Stimulated activated CD8-positive, alpha-beta memory T cell treated with anti-CD3 and anti-CD28 coated beads, Interleukin-7, amount 100 ng/mL, for 4 hours (primary cell): ENCODE results near the gene HOXD8.

Experiments
- DNase-seq, 2 donors: peaks; one replicate each; pipeline ENCODE4 v3.0.0-alpha.2; 2020; ENCODE audit warnings: low read depth in 2 of 2

Gene HOXD8

DNA sequence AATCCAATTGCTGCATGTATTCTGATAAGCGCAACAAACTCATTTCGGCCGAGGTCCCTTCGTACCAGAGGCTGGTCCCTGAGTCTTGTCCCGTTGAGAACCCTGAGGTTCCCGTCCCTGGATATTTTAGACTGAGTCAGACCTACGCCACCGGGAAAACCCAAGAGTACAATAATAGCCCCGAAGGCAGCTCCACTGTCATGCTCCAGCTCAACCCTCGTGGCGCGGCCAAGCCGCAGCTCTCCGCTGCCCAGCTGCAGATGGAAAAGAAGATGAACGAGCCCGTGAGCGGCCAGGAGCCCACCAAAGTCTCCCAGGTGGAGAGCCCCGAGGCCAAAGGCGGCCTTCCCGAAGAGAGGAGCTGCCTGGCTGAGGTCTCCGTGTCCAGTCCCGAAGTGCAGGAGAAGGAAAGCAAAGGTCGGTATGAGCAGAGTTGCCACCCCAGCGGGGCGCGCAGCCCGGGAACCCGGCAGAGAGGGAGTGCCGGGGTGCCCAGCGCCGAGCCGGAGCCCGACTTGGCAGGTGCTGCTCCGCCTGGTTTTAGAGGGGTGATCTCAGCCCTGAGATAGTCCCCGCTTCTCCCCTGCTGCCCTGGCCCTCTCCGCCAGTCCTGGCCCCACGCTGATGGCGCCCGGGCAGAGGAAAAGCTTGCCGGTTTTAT, 12.2 kb upstream of the HOXD8 start:
- no peak for DNase-seq

DNA sequence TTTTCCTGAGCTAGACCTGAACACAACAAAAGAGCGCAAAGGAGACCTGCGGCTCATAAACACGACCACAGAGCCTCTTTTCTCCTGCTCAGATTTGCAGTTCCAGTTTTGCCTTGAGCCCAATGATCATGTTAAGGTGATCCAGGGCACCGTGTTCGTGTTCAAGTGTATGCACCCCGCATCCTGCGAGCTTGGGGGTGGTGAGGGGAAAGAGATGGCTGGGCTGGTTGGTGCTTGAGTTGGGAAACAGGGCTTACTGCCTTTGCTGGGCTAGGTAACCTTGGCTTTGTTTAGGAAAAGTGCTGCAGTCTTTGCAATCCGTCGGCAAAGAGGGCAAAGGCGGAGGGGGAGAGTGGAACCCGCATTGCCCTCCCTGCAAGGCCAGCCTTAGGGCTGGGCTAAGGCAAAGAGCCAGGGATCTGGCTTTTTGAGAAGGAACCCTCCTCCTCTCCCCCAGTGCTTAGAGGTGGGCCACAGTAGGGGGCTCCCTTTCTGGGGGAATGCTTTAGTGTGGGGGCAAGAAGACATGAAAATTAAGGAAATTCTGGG, 11.6 kb upstream of the HOXD8 start:
- DNase-seq, result no peak

DNA sequence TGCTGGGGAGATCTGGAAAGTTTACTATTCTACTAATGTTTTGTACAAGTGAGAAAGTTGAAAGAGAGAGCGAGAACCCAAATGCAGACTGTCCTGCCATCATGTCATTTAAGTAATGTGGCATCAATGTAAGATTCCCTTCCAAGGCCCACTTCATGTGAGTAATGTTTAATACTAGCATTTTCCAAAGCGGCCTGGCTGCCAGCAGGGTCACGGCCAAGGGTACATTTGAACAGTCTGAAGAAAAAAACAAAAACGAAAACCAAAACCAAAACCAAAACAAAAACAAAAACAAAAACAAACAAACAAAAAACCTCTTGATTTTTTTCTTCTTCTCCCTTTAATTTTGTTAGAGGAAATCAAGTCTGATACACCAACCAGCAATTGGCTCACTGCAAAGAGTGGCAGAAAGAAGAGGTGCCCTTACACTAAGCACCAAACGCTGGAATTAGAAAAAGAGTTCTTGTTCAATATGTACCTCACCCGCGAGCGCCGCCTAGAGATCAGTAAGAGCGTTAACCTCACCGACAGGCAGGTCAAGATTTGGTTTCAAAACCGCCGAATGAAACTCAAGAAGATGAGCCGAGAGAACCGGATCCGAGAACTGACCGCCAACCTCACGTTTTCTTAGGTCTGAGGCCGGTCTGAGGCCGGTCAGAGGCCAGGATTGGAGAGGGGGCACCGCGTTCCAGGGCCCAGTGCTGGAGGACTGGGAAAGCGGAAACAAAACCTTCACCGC, 10.7 kb upstream of the HOXD8 start:
- DNase-seq, result no peak

DNA sequence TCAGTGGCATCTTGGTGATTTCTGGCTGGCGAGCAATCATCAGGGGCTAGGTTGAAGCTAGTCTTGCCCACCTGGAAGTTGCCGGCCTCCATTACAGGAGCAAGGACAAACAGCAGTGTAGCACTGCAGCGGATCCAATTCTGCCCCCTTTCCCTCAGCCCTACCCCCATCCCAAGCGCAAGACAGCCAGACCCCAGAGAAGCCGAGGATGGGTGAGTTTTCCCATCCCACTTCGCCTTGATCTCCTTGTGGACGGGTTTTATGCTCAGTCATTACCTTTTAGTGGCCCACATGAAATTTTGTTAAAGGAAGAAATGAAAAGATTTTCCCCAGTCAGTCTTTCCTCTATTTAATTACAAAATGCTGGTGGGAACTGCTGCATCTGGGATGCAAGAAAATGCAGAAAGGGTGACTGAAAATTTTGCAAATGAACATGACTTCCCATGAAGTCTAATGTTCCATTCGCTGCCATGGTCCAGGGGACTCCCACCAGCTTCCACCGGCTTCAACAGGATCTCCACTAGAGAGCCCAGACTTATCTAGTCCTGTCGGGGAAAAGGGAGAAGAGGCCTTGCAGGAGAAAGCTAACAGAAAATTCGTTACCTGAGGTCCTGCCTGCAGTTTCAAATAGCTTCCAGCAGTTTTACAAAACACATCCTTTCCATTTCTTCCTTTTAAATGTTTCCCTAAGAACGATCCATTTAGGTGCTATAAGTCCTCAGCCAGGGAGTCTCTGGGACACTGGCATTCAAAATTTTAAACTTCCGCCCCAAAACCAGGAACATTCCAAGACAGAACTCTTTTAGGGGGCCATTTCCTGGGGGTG, 8.9 kb upstream of the HOXD8 start:
- DNase-seq, result no peak

DNA sequence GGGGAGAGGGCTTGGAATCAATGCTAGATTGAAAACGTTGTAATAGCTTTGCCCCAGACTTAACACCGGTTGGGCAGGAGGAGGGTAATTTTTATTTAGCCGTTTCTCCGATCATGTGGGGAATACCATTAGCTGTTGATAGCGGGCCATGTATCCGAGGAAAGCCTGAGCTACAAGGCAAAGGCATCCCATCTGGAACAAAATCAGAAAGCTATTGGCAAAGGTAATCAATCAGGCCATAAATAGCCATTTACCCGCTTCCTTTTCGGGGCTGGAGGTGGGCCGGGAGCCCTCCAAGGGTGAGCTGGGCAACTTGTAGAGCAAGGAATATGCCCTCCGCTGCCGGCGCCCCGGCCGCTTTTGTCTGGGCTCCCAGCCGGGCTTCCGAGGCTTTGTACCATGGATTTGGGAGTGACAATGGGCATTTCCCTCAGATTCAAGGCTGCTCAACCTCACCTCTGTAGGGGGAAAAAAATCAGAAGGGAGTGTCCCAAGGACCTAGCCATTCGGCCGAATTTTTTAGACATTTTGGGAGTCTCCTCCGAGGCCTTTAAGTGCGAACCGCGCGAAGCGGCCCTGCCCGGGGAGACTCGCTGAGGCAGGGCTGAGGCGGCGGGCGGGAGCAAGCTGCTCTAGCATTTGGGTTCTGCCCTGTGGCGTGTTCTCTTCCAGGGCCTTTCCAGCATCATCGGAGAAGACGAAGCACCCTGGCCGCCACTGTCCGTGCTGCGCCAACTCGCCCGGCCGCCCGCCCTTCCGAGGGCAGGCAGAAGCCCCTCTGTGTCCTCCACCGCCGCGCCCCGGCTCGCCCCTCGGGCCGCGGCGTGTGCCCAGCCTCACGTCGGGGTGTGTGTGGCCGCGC, 8.1 kb upstream of the HOXD8 start:
- no peak for DNase-seq

DNA sequence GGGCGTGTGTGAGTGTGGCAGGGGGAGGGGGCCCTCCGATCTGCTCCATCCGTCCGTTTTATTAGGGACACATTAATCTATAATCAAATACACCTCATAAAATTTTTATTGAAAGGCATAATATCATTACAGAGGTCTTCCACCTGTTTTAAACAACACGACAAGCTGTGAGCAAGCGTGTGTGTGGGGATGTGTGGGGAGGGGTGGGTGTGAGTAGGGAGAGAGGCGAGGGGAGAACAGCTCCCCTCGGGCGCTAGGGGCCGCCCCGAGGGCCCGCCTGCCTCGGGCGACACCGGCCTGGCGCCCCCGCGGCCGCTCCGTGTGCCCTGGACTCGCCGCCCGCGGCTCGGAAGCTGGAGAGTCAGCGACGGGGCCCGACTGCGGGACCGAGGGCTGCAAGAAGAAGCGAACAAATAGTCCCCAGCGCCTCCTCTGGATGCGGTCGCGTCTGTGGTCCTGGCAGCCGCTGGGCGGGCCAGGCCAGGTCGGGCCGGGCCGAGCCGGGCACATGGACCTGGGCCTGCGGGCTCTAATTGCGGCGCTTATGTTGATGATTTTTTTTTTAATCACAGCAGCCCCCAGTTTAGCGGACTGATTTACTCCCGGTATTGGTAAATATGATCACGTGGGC, 7.3 kb upstream of the HOXD8 start:
- DNase-seq, result no peak

DNA sequence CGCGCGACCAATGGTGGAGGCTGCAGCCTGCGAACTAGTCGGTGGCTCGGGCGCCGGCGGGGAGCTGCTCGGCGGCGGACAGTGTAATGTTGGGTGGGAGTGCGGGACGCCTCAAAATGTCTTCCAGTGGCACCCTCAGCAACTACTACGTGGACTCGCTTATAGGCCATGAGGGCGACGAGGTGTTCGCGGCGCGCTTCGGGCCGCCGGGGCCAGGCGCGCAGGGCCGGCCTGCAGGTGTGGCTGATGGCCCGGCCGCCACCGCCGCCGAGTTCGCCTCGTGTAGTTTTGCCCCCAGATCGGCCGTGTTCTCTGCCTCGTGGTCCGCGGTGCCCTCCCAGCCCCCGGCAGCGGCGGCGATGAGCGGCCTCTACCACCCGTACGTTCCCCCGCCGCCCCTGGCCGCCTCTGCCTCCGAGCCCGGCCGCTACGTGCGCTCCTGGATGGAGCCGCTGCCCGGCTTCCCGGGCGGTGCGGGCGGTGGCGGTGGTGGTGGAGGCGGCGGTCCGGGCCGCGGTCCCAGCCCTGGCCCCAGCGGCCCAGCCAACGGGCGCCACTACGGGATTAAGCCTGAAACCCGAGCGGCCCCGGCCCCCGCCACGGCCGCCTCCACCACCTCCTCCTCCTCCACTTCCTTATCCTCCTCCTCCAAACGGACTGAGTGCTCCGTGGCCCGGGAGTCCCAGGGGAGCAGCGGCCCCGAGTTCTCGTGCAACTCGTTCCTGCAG, 6.7 kb upstream of the HOXD8 start, which contains the start of gene HOXD9:
Gene HOXD9 (plus strand): TSS at position 37 of the 728 bp plus-strand sequence. CDS start 50 bp downstream, at position 87.
- no peak for DNase-seq

DNA sequence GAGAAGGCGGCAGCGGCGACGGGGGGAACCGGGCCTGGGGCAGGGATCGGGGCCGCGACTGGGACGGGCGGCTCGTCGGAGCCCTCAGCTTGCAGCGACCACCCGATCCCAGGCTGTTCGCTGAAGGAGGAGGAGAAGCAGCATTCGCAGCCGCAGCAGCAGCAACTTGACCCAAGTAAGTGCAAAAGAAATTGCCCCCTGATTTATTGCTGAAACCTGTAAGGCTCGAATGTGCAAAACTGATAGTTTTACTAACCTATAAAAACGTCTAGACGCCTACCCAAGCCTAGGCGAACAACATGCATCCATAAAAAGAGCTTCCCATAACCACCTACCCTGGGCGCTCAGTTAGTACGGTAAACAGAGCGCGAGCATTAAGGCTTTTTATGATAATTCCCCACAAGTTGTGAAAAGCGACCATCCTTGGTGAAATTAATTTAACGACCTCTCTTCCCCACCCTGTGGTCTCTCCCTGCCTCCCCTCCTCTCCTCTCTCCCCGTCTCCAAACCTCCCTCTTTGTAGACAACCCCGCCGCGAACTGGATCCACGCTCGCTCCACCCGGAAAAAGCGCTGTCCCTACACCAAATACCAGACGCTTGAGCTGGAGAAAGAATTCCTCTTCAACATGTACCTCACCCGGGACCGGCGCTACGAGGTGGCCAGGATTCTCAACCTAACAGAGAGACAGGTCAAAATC, 5.9 kb upstream of the HOXD8 start:
- no peak for DNase-seq

DNA sequence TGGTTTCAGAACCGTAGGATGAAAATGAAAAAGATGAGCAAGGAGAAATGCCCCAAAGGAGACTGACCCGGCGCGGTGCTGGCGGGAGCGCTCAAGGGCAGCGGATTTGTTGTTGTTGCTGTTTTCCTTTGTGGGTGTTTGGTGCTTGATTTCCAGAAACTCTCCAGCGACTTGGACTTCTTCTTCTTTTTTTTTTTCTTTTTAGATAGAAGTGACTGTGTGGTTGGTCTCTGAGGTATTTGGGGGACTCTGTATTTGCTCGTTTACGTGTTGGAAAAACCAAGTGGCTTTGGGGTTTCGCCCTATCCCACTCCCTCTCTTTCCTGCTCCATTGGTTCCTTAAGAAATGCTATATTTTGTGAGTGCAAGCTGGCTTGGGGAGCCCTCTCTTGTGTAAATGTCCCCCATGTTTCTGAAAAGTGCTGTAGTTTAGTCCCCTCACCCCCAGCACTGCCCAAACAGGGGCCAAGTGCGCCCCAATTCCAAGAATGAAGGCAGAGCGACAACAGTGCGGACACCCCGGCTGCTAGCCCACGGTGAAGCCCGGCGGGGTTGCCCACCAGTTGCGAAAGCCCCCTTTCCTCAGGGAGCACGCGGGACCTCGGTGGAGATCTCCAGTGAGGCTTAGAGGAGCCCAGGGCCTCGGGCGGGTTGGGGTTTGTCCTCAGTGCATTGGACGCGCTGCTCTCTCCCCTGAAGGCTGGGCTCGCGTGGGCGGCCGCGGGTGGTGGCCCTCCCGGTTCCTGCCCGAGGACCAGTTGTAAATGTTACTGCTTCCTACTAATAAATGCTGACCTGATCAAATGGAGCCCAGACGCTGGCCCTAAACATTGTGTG, 5.2 kb upstream of the HOXD8 start:
- no peak for DNase-seq

DNA sequence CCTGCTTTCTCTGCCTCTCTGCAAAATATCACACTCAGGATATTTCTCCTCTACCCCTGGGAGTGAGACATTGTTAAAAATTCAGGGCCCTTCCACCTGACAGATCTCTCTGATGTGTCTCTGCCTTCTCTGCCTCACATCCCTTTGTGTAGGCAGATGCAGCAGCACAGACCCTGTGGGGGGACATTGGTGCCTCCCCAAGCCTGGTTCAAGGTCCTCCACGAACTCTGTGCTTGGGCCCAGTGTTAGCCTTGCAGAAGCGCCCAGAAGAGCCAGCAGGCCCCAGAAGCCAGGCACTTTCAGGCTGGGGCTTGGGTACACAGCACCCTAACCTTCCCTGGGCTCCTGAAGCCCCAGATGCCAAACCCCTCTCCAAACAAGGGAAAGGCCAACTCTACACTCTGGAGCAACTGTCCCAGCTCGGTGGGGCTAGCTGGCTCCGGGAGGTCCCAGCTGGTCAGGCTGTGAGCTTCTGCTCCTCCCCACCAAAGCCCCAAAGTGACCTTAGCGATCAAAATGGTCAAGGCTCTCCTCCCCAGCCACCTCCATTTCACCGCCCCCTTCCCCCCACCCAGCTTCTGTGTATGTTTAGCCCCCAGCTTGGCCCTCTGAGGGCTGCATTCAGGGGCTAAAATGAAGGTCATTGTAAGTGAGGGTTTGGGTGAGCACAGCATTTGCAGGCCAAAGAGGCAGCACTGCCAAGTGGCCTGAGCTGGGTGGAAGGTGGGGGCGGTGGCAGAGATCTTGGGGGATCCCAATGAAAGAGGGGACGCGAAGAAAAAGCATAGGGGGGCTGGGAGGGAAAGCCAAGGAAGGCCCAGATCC, 4.3 kb upstream of the HOXD8 start:
- no peak for DNase-seq

DNA sequence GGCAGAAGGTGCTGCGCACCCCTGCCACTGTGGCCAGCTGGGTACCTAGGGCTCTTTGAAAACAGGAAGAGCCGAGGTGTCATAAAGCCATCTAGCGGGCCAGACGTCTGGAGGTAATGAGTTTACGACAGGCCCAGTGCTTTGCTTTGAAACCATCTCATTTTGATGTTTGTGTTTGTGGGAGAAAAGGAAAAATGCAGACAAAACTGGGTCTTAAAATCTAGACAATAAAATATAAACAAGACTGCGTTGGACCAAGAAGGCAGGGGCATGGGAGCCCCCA, 3.8 kb upstream of the HOXD8 start:
- no peak for DNase-seq

DNA sequence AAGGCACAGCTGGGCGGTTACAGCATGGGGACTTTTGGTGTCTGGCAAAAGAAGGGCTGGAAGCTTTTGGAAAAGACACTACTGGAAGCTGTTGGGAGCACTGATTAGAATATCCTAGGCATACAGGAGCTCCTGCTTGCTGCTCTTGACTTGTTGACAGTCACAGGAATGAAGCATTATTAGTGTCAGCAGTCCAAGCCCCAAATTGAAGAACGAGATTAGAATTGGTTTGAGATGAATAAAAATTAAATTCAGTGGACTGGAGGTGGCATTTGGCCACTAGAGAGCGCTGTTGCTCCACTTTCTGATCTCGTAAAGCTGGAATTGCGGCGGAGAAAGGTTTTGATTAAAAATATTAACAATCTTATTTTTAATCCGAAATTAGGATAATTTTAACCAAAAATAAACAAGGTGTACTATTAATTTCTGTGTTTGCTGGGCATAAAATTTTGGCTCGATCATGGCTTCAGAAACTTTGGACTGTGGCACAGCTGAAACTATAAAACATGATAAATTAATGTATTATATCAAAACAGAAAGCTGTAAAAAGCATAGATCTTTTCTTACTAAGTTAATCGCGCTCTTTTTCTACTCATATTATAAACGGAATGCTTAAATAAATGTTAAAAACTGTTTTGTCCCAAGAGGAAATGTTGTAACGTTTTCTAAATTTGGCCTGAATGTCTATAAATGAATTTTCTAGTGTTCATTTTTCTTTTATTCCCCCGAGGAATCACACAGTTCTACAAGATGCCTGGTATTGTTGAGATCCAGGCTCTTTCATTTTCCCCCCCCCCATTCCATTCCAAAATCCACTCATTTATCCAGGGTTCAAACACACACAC, 2.4 kb upstream of the HOXD8 start:
- DNase-seq, result peak; percentile 40 to 42

DNA sequence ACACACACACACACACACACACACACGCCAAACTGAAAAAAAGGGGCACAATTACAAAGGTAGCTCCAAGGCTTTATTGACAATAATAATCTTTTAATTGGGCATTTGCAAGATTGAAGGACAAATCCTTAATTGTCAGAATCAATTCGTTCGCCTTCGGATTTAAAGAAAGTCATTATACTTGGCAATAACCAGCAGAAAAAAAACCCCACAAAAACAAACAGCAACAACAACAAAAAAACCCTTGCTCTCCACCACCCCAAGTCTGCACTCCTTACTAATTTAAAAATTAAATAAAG, 1.8 kb upstream of the HOXD8 start:
- no peak for DNase-seq

DNA sequence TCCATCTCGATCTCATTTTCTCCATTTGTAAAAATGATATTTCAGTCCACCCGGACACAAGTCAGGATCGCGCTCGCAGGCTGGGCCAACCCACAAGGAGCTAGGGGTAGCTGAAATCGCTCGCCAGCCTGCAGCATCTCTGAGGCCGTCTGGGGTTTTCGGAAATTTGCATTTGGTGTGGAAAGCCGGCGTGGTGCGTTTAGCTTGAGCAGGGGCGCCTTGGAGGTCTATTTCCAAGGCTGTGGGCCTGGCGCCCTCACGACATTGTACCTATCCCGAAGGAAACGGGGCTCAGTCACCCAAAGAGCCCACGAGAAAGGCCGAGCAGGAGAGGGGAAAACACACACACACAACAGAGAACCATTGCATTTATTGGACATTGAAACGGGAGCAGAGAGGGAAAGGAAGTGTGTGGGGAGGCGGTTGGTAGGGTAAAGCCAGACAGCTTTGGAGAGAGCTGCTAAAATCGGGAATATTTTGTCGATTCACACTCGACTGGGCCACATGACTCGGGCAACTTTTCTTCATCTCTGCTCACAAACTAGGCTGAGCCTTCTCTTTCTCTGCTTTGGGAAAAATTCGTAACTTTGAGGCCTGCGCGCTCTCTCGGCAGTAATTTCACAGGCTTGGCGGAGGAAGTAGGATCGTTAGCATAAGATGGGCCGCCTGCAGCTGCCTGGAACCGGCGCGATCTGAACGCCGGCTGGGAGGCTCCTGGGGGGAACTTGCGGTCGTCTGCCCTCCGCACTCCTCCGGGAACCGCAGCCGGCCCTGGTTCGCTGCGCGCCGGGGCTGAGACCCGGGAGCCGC, 1.1 kb upstream of the HOXD8 start:
- DNase-seq, result no peak

DNA sequence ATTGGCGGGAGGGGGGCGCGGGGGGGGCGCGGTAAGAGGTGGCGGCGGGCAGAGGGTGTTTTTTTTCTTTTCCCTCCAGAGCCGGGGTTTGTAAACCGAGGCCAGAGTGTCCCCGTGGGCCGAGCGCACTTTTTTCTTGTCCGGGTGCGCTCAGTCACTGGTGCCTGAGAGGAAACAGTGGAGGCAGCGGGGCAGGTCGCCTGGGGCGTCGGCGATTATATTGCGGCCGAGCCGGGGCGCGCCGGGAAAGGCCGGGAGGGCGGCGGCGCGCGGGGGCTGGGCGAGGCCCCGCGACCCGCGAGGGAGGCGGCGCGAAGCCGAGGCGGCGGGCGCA, 275 bp downstream of the HOXD8 start:
- no peak for DNase-seq

DNA sequence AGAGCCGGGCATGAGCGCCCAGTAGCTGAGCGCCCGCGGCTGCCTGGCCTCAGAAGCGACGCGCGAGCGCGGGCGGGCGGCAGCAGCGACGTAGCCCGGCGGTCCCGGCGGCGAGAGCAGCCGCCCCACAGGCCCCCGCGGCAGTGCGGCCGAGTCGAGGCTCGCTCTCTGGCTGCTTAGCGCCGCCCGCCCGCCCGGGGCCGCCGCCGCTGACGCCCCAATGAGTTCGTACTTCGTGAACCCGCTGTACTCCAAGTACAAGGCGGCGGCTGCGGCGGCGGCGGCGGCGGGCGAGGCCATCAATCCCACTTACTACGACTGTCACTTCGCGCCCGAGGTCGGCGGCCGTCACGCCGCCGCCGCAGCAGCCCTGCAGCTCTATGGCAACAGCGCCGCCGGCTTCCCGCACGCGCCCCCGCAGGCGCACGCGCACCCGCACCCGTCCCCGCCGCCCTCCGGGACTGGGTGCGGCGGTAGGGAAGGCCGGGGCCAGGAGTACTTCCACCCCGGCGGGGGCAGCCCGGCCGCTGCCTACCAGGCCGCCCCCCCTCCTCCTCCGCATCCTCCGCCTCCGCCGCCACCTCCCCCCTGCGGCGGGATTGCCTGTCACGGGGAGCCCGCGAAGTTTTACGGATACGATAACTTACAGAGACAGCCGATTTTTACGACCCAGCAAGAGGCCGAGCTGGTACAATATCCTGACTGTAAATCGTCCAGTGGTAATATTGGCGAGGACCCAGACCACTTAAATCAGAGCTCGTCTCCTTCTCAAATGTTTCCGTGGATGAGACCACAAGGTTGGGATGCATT, 847 bp downstream of the HOXD8 start:
- peak in 1 of 2 donors; percentile 17 for DNase-seq
